GM12872 (cell line): ENCODE data around the gene PPP1R15A.

ENCODE experiments used
- CTCF ChIP-seq: IDR thresholded peaks from 3 replicates; pipeline ENCODE4 v1.5.1; 2011; ENCODE audit warnings: low read depth, mild to moderate bottlenecking, low read length, moderate library complexity; ENCODE audit not compliant: insufficient read depth

Gene PPP1R15A

GRCh38 chr19:48836089-48837017 lies 35.9 kb upstream of the PPP1R15A start, which contains the start of gene HSD17B14:
Gene HSD17B14 (minus strand): TSS chr19:48836491. CDS start chr19:48836411, 80 bp downstream.
- no peak for TF ChIP-seq CTCF

- no peak for TF ChIP-seq CTCF
Measured at GRCh38 chr19:48837051-48837524, 35.1 kb upstream of the PPP1R15A start.

GRCh38 chr19:48837687-48838086 lies 34.5 kb upstream of the PPP1R15A start:
- no peak for TF ChIP-seq CTCF

GRCh38 chr19:48841047-48841446 lies 31.2 kb upstream of the PPP1R15A start:
- no peak for TF ChIP-seq CTCF

GRCh38 chr19:48841571-48841970 lies 30.6 kb upstream of the PPP1R15A start:
- TF ChIP-seq CTCF: no peak

- peak; percentile 83 for TF ChIP-seq CTCF
Measured at GRCh38 chr19:48842789-48843162, 29.4 kb upstream of the PPP1R15A start.

GRCh38 chr19:48844472-48844871 lies 27.7 kb upstream of the PPP1R15A start:
- TF ChIP-seq CTCF: no peak
